SK-N-SH (cell line): ENCODE measurements around the gene MYO1E.

Experiments
- MXI1 ChIP-seq: IDR thresholded peaks from 2 replicates; pipeline ENCODE4 v1.6.1; 2012; ENCODE audit warnings: mild to moderate bottlenecking, low read depth, low read length, improper control_type of control experiment
- POLR2AphosphoS5 ChIP-seq: IDR thresholded peaks from 2 replicates; pipeline ENCODE4 v1.6.1; 2012; ENCODE audit warnings: low read depth, low read length
- RFX5 ChIP-seq: IDR thresholded peaks from 2 replicates; pipeline ENCODE4 v1.6.1; 2012; ENCODE audit warnings: mild to moderate bottlenecking, improper control_type of control experiment, low read length
- TF ChIP-seq, protein P1 (sequence below): fragments of 200-600 bp; sonication (generic); IDR thresholded peaks from 2 replicates; pipeline ENCODE4 v1.6.1; 2017; ENCODE audit warnings: antibody characterized with exemption, mild to moderate bottlenecking, moderate library complexity
- TF ChIP-seq, protein P2 (sequence below): IDR thresholded peaks from 2 replicates; pipeline ENCODE4 v1.4.0; 2012; ENCODE audit warnings: low read depth, borderline replicate concordance
- TF ChIP-seq, protein P3 (sequence below): fragments of 150-350 bp; IDR thresholded peaks from 2 replicates; pipeline ENCODE4 v1.6.1; 2016; ENCODE audit warnings: mild to moderate bottlenecking, low read depth, low read length
- TF ChIP-seq, protein P4 (sequence below): fragments of 150-350 bp; IDR thresholded peaks from 2 replicates; pipeline ENCODE4 v1.6.1; 2017; ENCODE audit warnings: antibody characterized with exemption, low read length, low read depth, borderline replicate concordance

DNA sequence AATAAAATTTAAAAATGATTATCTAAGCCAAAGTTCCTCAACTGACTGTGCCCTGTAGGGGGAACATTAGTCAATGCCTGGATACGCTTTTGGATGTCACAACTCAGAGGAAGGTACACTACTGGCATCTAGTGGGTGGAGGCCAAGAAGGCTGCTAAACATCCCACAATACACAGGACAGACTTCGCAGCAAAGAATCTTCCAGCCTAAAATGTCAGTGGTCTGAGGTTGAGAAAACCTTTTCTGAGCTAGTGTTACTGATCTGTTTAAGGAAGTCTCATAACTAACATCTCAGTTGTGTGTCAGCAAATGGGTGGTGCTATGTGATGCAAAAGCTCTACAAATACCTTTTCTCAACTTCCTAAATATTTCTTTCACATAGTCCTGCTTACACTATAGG is 186.9 kb downstream of the MYO1E start:
- TF ChIP-seq POLR2AphosphoS5 = no peak
- TF ChIP-seq, protein P1, sequence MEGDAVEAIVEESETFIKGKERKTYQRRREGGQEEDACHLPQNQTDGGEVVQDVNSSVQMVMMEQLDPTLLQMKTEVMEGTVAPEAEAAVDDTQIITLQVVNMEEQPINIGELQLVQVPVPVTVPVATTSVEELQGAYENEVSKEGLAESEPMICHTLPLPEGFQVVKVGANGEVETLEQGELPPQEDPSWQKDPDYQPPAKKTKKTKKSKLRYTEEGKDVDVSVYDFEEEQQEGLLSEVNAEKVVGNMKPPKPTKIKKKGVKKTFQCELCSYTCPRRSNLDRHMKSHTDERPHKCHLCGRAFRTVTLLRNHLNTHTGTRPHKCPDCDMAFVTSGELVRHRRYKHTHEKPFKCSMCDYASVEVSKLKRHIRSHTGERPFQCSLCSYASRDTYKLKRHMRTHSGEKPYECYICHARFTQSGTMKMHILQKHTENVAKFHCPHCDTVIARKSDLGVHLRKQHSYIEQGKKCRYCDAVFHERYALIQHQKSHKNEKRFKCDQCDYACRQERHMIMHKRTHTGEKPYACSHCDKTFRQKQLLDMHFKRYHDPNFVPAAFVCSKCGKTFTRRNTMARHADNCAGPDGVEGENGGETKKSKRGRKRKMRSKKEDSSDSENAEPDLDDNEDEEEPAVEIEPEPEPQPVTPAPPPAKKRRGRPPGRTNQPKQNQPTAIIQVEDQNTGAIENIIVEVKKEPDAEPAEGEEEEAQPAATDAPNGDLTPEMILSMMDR = no peak
- TF ChIP-seq RFX5 = no peak
- TF ChIP-seq, protein P2, sequence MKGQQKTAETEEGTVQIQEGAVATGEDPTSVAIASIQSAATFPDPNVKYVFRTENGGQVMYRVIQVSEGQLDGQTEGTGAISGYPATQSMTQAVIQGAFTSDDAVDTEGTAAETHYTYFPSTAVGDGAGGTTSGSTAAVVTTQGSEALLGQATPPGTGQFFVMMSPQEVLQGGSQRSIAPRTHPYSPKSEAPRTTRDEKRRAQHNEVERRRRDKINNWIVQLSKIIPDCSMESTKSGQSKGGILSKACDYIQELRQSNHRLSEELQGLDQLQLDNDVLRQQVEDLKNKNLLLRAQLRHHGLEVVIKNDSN = no peak
- TF ChIP-seq, protein P3, sequence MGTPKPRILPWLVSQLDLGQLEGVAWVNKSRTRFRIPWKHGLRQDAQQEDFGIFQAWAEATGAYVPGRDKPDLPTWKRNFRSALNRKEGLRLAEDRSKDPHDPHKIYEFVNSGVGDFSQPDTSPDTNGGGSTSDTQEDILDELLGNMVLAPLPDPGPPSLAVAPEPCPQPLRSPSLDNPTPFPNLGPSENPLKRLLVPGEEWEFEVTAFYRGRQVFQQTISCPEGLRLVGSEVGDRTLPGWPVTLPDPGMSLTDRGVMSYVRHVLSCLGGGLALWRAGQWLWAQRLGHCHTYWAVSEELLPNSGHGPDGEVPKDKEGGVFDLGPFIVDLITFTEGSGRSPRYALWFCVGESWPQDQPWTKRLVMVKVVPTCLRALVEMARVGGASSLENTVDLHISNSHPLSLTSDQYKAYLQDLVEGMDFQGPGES = no peak
- no peak for TF ChIP-seq MXI1
- TF ChIP-seq, protein P4, sequence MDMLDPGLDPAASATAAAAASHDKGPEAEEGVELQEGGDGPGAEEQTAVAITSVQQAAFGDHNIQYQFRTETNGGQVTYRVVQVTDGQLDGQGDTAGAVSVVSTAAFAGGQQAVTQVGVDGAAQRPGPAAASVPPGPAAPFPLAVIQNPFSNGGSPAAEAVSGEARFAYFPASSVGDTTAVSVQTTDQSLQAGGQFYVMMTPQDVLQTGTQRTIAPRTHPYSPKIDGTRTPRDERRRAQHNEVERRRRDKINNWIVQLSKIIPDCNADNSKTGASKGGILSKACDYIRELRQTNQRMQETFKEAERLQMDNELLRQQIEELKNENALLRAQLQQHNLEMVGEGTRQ = no peak
